Activated CD8-positive, alpha-beta memory T cell treated with anti-CD3 and anti-CD28 coated beads, Interleukin-2, amount 50 U/mL, for 4 hours (primary cell): Measurements from ENCODE around the gene MED13L.

Experiments used
- DNase-seq: peaks from one replicate; pipeline ENCODE4 v3.0.0-alpha.2; 2020

The MED13L gene

GRCh38 chr12:116277467-116278278 is at the start of gene MED13L:
Gene MED13L, minus strand, starts transcription at chr12:116277693. Its CDS starts 562 bp downstream, at chr12:116277131.
- DNase-seq = peak; percentile 88

- DNase-seq = no peak
These were observed 47.8 kb upstream of the MED13L start for GRCh38 chr12:116325336-116325664.

GRCh38 chr12:116324654-116325335 is 47.3 kb upstream of the MED13L start:
- no peak for DNase-seq

- no peak for DNase-seq
These were observed 46.2 kb upstream of the MED13L start for GRCh38 chr12:116323406-116324386.

GRCh38 chr12:116321913-116322312 is 44.4 kb upstream of the MED13L start:
- DNase-seq = no peak

- DNase-seq = no peak
These were observed 43.3 kb upstream of the MED13L start for GRCh38 chr12:116320791-116321217.

- peak; percentile 36 for DNase-seq
These were observed 42.6 kb upstream of the MED13L start for GRCh38 chr12:116319898-116320621.

GRCh38 chr12:116319233-116319897 is 41.9 kb upstream of the MED13L start:
- DNase-seq = no peak

GRCh38 chr12:116318576-116319232 is 41.2 kb upstream of the MED13L start:
- no peak for DNase-seq

GRCh38 chr12:116317986-116318575 is 40.6 kb upstream of the MED13L start:
- no peak for DNase-seq

GRCh38 chr12:116317139-116317538 is 39.6 kb upstream of the MED13L start:
- no peak for DNase-seq

GRCh38 chr12:116314477-116314876 is 37.0 kb upstream of the MED13L start:
- DNase-seq = no peak

GRCh38 chr12:116313194-116313927 is 35.9 kb upstream of the MED13L start:
- DNase-seq = no peak

- no peak for DNase-seq
These were observed 32.6 kb upstream of the MED13L start for GRCh38 chr12:116310082-116310481.

GRCh38 chr12:116309343-116309742 is 31.9 kb upstream of the MED13L start:
- no peak for DNase-seq

GRCh38 chr12:116308647-116309046 is 31.2 kb upstream of the MED13L start:
- no peak for DNase-seq

- no peak for DNase-seq
These were observed 29.5 kb upstream of the MED13L start for GRCh38 chr12:116306968-116307367.

- DNase-seq = no peak
These were observed 29.0 kb upstream of the MED13L start for GRCh38 chr12:116306506-116306905.

GRCh38 chr12:116304621-116305020 is 27.1 kb upstream of the MED13L start:
- DNase-seq = no peak

GRCh38 chr12:116303929-116304328 is 26.4 kb upstream of the MED13L start:
- DNase-seq = no peak
